ENCODE results near the gene POC1B. TPM values are rescaled to one million over a fixed set of nuclear protein-coding genes. Genes with fewer than 3 reads are reported as not detected.

Gene POC1B
- 6.7 TPM for total RNA-seq
- long read RNA-seq, partial matches to known transcripts = 0 of 4 reads
- long read RNA-seq, other reads (novel, unspliced or antisense) = 3 of 4 reads

DNA sequence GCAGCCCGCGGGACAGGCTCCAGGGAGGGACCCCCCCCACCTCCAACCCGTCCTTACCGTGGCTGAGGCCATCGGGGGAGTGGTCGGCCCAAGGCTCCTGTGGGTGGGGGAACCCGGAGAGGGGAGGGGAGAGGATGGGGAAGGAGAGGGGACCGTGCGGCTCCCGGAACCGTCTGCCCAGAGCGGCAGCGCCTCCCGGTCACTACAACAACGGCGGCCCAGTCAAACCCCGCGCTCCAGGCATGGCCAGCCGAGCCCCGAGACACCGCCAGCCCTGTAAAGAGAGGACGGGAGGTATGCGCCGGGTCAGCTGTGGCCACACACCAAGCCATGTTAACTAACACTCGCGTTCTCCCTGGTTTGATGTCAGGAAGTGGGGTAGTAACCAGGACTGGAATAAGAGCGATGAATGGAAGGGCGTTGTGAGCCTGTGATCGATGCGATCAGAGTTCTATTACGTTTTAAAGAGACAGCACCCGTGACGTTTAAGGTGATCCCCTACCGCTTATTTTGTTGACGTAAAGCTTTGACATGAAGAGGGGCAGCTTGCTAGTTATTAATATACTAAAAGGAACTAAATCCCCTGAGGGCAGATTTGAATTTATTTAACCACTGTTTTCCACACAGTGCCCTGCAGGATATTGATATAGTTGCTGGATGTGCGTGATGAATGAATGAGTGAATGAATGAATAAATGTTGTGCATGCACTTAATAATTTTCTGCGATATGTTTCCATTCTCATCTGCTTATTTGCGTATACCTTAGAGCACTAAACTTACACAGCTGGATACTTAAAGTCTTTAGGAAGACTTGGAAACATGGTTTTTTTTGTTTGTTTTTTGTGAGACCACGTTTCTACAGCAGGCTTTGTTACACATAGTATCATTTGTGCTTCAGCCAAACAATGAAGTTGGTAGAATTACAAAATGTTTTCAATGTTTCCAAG is at the start of gene POC1B:
POC1B (minus strand) TSS at position 224 of the 947 bp plus-strand sequence; CDS start at position 72, 152 bp downstream.
- intact Hi-C loops (cut with DNase I) = loop anchor here (2.0 to 10.0 kb wide), 2 partner anchors 55 to 171 kb away; partner anchors contain the start of gene DUSP6
- DNase-seq (ENCODE audit: missing footprints) (peak; percentile 92), ATAC-seq (peak; percentile 90)

DNA sequence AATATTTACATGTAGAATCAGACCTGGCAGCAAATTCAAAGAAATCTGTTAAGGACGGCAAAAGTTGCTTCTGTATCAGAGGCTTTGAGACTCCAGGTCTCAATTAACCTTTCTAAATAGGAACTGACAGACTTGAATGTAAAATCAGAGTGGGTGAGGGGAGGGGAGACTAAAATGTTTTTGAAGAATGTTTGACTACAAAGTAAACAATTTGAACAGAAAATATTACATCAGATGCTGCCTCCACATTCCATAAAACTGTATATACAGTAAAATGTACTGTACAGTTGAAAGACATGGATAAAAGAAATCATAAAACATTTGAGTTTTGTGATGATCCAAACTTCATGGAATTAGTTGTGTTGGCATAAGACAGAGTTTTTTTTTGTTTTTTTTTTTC is 49.5 kb upstream of the POC1B start:
- DNase-seq (ENCODE audit: missing footprints) (no peak), ATAC-seq (no peak)
- intact Hi-C loops (cut with DNase I) = no loop called here

GRCh38 chr12:89574736-89575208 is 48.9 kb upstream of the POC1B start:
- ATAC-seq = no peak
- intact Hi-C loops (cut with DNase I) = no loop called here
- no peak for DNase-seq (ENCODE audit: missing footprints)

DNA sequence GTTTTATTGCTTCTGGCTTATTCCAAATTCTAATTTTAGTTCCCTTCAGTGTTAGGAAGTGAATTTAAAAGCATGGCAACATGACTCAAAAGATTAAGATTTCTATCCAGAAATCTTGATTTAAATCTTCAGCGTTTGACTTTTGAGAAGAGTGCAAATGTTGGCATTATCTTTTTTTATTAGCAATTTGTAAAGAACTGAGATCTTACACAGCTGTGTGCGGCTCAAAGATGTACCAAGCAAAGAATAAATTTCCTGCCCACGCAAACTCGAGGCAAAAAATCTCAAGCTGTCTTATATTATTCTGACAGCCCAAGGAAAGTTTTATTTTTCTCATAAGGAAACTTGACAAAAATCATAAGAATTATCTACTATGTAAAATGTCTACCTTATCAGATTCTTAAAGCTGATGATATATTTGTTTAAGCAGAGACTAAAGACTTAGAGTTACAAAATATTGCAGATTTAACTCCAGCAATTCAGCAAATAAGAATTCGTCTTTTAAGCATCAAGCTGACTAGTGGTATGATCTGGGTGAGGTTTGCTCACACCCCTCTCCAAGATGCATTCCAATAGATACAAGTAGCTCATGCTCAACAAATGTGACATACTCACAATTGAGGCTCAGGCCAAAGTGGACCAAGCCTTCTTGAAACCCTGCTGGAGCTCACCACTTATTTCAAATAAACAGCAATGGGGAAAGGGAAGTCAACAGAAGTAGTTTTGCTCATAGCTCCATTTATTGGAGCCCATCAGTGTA is 47.4 kb upstream of the POC1B start:
- intact Hi-C loops (cut with DNase I) = no loop called here
- no peak for ATAC-seq
- DNase-seq (ENCODE audit: missing footprints) = no peak

DNA sequence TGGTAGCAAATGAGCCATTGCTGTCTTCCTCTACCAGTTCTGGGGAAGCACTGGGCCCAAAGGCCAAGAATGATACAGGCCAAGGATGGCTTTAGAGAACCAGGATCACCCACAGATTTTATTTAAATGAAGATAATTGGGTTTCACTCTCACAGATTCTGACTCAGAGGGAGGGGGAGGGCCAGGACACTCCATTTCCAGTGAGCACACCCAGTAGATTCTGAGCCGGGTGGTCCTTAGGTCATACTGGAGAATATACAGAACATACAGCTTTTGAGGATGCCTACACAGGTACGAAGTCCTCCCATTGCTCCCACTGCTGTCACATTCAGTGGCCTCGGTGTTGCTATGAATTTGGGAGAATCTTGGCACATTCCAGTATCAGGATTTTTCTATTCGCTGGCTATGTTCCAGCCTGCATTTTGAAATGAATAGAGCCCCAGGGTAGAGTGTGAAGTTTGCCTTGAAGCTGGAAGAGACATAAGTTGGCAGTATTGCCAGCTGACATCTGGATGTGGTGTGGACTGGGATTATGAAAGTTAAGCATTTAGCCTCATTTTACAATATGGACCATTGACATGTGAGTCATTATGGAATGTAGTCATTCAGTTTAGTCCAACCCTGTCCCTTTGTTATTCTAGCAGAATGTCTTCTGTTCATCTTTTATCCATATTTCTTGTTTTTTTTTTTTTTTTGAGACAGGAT is 45.8 kb upstream of the POC1B start:
- DNase-seq (ENCODE audit: missing footprints) (no peak), ATAC-seq (no peak)
- intact Hi-C loops (cut with DNase I) = no loop called here

- no peak for DNase-seq (ENCODE audit: missing footprints)
- ATAC-seq = no peak
- intact Hi-C loops (cut with DNase I) = no loop called here
Measured at GRCh38 chr12:89568484-89568883, 42.6 kb upstream of the POC1B start.

- DNase-seq (ENCODE audit: missing footprints) (no peak), ATAC-seq (no peak)
- intact Hi-C loops (cut with DNase I) = no loop called here
Measured at GRCh38 chr12:89567691-89568239, 41.9 kb upstream of the POC1B start.

DNA sequence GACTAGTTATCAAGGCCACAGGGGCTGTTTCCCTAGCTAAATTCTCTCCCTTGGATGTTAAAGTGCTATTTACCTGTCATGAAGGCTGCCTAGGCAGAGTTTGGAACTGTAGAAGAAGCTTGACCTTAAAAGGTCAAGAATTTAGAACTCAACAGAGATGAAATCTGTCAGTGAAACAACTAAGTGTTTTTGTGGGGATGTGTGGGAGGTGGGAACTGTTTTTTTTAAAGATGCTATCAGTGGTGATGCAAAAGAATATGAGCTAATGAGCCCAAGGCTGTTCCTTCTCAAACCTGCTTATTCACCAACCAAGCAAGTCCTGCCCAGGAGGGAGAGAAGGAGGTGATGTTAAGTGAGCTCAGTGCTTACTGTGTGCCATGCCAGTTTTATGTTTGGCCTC is 40.8 kb upstream of the POC1B start:
- no peak for ATAC-seq

GRCh38 chr12:89565002-89565401 is 39.2 kb upstream of the POC1B start:
- ATAC-seq (no peak), DNase-seq (ENCODE audit: missing footprints) (no peak)
- intact Hi-C loops (cut with DNase I) = no loop called here

More for the DNA sequence above, 40.8 kb upstream of the POC1B start:
- DNase-seq (ENCODE audit: missing footprints) = no peak
- intact Hi-C loops (cut with DNase I) = no loop called here

- no peak for ATAC-seq
- intact Hi-C loops (cut with DNase I) = no loop called here
- DNase-seq (ENCODE audit: missing footprints) = no peak
Measured at GRCh38 chr12:89559753-89560152, 33.9 kb upstream of the POC1B start.

GRCh38 chr12:89556976-89557375 is 31.1 kb upstream of the POC1B start:
- intact Hi-C loops (cut with DNase I) = no loop called here
- no peak for ATAC-seq

GRCh38 chr12:89552376-89552775 is 26.5 kb upstream of the POC1B start:
- ATAC-seq (no peak), DNase-seq (ENCODE audit: missing footprints) (no peak)
- intact Hi-C loops (cut with DNase I) = no loop called here

More at GRCh38 chr12:89556976-89557375, 31.1 kb upstream of the POC1B start:
- DNase-seq (ENCODE audit: missing footprints) = no peak

- ATAC-seq = no peak
- DNase-seq (ENCODE audit: missing footprints) = no peak
- intact Hi-C loops (cut with DNase I) = no loop called here
Measured at GRCh38 chr12:89551747-89552146, 25.9 kb upstream of the POC1B start.

DNA sequence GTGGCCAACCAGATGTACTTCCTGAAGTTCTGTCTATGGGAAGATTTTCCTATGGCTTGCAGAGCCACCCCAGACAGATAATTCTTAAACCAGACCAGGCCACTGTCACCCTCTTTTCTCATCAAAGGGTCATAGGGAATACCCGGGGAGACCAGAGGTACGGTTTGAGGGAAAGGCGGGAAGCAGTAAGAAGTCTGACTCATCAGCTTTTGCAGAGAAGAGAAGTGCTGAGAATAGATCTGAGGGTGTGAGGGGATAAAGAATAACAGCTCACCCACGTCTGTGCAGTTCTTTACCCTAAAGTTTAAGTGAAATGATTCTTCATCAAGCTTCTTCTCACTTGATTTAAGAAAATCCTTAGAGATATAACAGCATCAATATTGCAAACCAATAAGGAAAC is 21.3 kb upstream of the POC1B start:
- intact Hi-C loops (cut with DNase I) = loop anchor here (10.0 kb wide), 1 partner anchor 158 kb away; the partner anchor contains the start of gene ATP2B1
- ATAC-seq (no peak), DNase-seq (ENCODE audit: missing footprints) (no peak)

DNA sequence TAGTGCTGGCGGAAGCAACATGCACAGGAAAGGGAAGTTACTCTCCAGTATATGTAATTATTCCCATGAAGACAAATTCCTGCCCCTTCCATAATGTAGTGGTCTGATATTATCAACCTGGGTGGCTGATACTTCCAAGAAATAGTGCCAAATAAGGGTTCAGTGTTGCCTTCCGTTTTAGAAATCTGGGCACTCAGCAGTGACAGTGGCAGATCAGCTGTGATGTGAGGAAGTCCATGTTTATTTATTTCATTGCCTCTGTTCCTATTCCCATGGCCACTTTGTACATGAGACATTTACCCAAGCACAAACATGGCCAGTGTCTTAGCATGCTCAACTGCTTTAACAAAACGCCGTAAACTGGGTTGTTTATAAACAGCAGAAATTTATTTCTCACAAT is 20.3 kb upstream of the POC1B start:
- ATAC-seq = no peak
- no peak for DNase-seq (ENCODE audit: missing footprints)
- intact Hi-C loops (cut with DNase I) = loop anchor here (10.0 kb wide), 1 partner anchor 159 kb away; the partner anchor contains the start of gene ATP2B1

GRCh38 chr12:89544681-89545184 is 18.9 kb upstream of the POC1B start:
- ATAC-seq (peak; percentile 82), DNase-seq (ENCODE audit: missing footprints) (peak; percentile 75)
- intact Hi-C loops (cut with DNase I) = loop anchor here (5.0 to 10.0 kb wide), 3 partner anchors 160 to 1308 kb away; partner anchors contain the start of gene ATP2B1

DNA sequence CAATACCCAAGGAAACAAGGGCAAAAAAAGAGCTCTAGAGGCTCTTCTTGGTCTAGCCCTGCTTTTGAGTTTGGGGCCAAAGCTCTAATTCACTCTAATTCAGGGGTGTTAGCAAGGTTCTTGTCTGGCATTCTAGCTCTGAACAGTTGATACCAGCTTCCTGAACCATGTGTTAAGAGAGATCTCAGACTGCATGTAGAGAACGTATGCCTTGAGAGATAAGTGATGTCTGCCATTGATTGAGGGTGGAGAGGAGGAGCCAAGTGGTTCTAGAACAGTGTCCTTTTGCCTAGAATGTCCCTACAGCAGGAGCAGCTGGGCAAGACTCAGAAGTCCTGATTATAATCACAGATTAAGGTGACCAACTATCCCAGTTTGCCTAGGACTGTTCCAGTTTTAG is 18.2 kb upstream of the POC1B start:
- ATAC-seq (no peak), DNase-seq (ENCODE audit: missing footprints) (no peak)
- intact Hi-C loops (cut with DNase I) = loop anchor here (5.0 to 10.0 kb wide), 3 partner anchors 161 to 1308 kb away; partner anchors contain the start of gene ATP2B1
